ENCODE results near the gene AMD1.
"Not testable (repeated sequence)": the region's sequence is repeated elsewhere in the genome, so short reads cannot be mapped to it uniquely, and the experiment has no call there.

Gene AMD1

DNA sequence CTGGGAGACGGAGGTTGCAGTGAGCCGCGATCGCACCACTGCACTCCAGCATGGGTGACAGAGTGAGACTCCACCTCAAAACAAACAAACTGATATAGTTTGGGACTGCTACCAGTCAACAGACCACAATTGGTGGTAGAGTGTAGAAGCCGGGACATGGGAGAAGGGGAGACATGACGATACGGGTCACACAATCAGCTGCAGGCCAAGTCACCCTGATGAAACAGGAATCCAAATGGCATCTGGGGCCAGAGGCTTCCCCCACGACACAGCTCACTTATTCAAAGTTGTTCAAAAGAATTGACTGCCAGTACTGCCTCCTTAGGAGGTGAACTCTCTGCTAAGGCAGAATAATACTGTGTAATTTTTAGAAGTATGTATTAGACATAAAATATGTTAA lies 27.5 kb downstream of the AMD1 start:
- Histone ChIP-seq H3K9ac (ENCODE audit: low read length) (no peak overlapping the region), H3K9me3 (ENCODE audit: control insufficient read depth, low read length) (no peaks in the 10 kb centered on the region), H3K36me3 (ENCODE audit: control insufficient read depth, insufficient read depth, low read length) (no peaks in the 10 kb centered on the region), H3K27me3 (ENCODE audit: control insufficient read depth, insufficient read depth, low read length) (no peaks in the 10 kb centered on the region), H3K4me3 (ENCODE audit: low read length) (no peak overlapping the region), H3K4me1 (ENCODE audit: control insufficient read depth, insufficient read depth, low read length) (no peaks in the 10 kb centered on the region)

- not testable (repeated sequence) for H3K27me3 ChIP-seq (ENCODE audit: control insufficient read depth, insufficient read depth, low read length); H3K9ac ChIP-seq (ENCODE audit: low read length); H3K36me3 ChIP-seq (ENCODE audit: control insufficient read depth, insufficient read depth, low read length); H3K9me3 ChIP-seq (ENCODE audit: control insufficient read depth, low read length); H3K4me3 ChIP-seq (ENCODE audit: low read length); H3K4me1 ChIP-seq (ENCODE audit: control insufficient read depth, insufficient read depth, low read length)
Observed at GRCh38 chr6:110906273-110906672, 31.7 kb downstream of the AMD1 start.

DNA sequence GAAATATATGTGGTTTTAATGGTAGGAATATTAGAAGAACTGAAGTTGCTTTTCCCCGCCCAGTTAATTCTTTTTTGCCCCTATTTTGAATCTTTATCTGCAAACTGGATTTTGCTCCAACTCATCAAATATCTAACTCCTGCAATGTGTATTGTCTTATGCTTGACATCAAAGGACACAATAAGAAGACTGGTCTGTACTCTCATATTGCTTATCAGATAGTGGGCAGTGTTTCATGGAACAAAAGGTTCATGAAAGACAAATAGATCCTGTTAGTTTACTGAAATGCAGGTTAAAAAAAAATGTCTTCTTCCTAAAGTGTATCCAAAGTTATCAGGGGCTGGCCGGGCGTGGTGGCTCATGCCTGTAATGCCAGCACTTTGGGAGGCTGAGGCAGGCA lies 56.2 kb downstream of the AMD1 start:
- peaks cover 2% of the 10 kb centered on the region for H3K27me3 ChIP-seq (ENCODE audit: control insufficient read depth, insufficient read depth, low read length)
- no peak overlapping the region for H3K4me3 ChIP-seq (ENCODE audit: low read length)
- no peak overlapping the region for H3K9ac ChIP-seq (ENCODE audit: low read length)
- H3K9me3 ChIP-seq (ENCODE audit: control insufficient read depth, low read length), result no peaks in the 10 kb centered on the region
- no peaks in the 10 kb centered on the region for H3K36me3 ChIP-seq (ENCODE audit: control insufficient read depth, insufficient read depth, low read length)
- no peaks in the 10 kb centered on the region for H3K4me1 ChIP-seq (ENCODE audit: control insufficient read depth, insufficient read depth, low read length)

- no peaks in the 10 kb centered on the region for H3K4me1 ChIP-seq (ENCODE audit: control insufficient read depth, insufficient read depth, low read length)
Observed at GRCh38 chr6:110933912-110934311, 59.3 kb downstream of the AMD1 start.

DNA sequence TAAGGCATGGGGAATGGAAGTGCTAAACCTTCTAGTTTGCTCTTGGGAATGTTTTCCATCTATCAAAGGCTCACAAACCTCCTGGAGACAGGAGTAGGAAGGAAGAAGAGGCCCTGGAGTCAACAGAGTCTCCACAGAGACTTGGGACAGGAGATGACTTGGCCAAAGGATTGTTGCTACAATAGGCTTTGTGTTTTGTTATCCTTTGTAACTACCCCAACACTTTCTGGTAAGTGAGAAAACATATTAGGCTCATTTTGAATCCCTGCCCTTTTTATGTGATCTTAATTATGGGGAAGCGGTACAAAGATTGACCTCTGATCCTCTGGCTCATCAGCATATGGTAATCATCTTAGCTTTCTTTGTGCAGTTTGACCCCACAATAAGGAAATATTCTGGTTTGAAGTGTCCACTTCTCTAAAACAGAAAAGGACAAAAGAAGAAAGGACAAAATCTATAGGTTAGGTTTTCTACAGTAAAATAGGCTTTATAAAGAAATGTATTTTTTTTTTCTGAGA lies 59.9 kb downstream of the AMD1 start:
- Histone ChIP-seq H3K9me3 (ENCODE audit: control insufficient read depth, low read length) (no peaks in the 10 kb centered on the region), H3K4me3 (ENCODE audit: low read length) (no peak overlapping the region), H3K36me3 (ENCODE audit: control insufficient read depth, insufficient read depth, low read length) (no peaks in the 10 kb centered on the region), H3K9ac (ENCODE audit: low read length) (no peak overlapping the region), H3K4me1 (ENCODE audit: control insufficient read depth, insufficient read depth, low read length) (no peaks in the 10 kb centered on the region), H3K27me3 (ENCODE audit: control insufficient read depth, insufficient read depth, low read length) (no peaks in the 10 kb centered on the region)

More at GRCh38 chr6:110933912-110934311, 59.3 kb downstream of the AMD1 start:
- Histone ChIP-seq H3K27me3 (ENCODE audit: control insufficient read depth, insufficient read depth, low read length) (no peaks in the 10 kb centered on the region), H3K9ac (ENCODE audit: low read length) (no peak overlapping the region), H3K4me3 (ENCODE audit: low read length) (no peak overlapping the region), H3K9me3 (ENCODE audit: control insufficient read depth, low read length) (no peaks in the 10 kb centered on the region), H3K36me3 (ENCODE audit: control insufficient read depth, insufficient read depth, low read length) (no peaks in the 10 kb centered on the region)

DNA sequence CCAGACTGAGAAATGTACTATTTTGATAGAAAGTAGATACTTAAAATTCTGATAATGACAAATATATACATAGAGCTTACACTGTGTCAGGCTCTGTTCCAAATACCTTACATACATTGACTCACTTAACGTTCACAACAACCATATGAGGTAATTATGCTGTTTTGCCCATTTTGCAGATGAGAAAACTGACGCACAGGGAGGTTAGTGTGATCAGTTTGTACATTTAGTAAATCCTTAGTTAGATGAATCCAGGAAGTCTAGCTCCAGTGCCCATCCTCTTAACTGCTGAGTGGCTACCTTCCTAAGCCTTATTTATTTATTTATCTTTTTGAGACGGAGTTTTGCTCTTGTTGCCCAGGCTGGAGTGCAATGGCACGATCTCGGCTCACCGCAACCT lies 60.6 kb downstream of the AMD1 start:
- H3K4me1 ChIP-seq (ENCODE audit: control insufficient read depth, insufficient read depth, low read length), result no peaks in the 10 kb centered on the region
- H3K9me3 ChIP-seq (ENCODE audit: control insufficient read depth, low read length), result no peaks in the 10 kb centered on the region
- H3K9ac ChIP-seq (ENCODE audit: low read length), result no peak overlapping the region
- no peaks in the 10 kb centered on the region for H3K27me3 ChIP-seq (ENCODE audit: control insufficient read depth, insufficient read depth, low read length)
- H3K4me3 ChIP-seq (ENCODE audit: low read length), result no peak overlapping the region
- no peaks in the 10 kb centered on the region for H3K36me3 ChIP-seq (ENCODE audit: control insufficient read depth, insufficient read depth, low read length)

DNA sequence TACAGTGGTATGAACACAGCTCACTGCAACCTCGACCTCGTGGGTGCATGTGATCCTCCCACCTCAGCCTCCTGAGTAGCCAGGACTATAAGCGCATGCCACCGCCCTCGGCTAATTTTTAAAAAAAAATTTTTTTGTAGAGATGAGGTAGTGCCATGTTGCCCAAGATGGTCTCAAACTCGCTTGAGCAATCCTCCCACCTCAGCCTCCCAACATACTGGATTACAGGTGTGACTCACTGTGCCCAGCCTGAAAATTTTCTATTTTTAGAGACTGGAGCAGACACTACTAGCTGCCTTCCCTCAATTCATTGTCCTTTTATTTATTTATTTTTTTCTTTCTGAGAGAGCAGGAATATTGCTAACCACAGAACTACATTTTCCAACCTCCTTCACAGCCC lies 63.6 kb downstream of the AMD1 start:
- no peaks in the 10 kb centered on the region for H3K27me3 ChIP-seq (ENCODE audit: control insufficient read depth, insufficient read depth, low read length)
- no peak overlapping the region for H3K4me3 ChIP-seq (ENCODE audit: low read length)
- no peaks in the 10 kb centered on the region for H3K36me3 ChIP-seq (ENCODE audit: control insufficient read depth, insufficient read depth, low read length)
- H3K9ac ChIP-seq (ENCODE audit: low read length), result no peak overlapping the region
- no peaks in the 10 kb centered on the region for H3K4me1 ChIP-seq (ENCODE audit: control insufficient read depth, insufficient read depth, low read length)
- H3K9me3 ChIP-seq (ENCODE audit: control insufficient read depth, low read length), result no peaks in the 10 kb centered on the region

DNA sequence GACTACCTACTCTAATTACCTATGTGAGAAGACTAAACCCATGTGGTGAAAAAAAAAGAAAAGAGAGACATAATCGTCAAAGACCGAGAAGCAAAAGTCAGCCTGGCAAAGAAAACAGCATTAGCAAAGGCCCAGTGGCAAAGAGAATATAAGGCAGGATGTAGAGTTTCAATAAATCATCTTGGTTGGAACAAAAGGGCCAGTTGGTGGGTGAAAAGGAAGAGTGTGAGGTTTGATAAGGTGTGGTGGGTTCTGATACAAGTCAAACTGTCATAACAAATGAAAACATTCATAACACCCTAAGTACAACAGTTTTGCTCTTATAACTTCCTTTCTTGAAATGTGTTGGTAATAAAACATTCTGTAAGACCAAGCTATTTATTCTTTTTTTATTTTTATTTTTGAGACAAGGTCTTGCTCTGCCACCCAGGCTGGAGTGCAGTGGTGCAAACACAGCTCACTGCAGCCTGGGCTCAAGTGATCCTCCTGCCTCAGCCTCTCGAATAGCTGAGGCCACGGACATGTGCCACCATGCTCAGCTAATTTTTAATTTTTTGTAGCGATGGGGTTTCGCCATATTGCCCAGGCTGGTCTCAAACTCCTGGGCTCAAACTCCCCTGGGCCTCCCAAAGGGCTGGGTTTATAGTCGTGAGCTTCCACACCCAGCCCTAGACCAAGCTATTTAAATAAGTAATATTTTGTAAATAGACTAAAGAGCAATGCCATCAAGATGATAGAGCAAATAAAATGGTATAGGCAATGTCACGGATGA lies 65.0 kb downstream of the AMD1 start:
- Histone ChIP-seq H3K9ac (ENCODE audit: low read length) (no peak overlapping the region), H3K4me3 (ENCODE audit: low read length) (no peak overlapping the region), H3K27me3 (ENCODE audit: control insufficient read depth, insufficient read depth, low read length) (no peaks in the 10 kb centered on the region), H3K36me3 (ENCODE audit: control insufficient read depth, insufficient read depth, low read length) (no peaks in the 10 kb centered on the region), H3K9me3 (ENCODE audit: control insufficient read depth, low read length) (no peaks in the 10 kb centered on the region), H3K4me1 (ENCODE audit: control insufficient read depth, insufficient read depth, low read length) (no peaks in the 10 kb centered on the region)

DNA sequence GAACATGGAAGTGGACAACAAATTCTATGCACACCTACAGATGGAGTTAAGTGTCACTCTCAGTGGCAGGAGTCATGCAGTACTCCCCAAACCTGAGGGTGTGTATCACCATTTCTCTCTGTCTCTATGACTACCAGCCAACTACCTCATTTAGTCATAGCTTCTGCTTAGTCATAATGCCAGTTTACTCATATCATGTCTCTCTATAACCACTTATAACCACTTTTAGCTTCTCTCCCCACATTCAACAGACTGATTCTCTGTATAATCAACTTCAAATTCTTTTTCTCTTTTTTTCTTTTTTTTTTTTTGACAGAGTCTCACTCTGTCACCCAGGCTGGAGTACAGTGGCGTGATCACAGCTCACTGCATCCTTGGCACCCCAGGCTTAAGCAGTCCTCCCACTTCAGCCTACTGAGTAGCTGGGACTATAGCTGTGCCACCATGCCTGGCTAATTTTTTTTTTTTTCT lies 70.1 kb downstream of the AMD1 start:
- H3K9ac ChIP-seq (ENCODE audit: low read length), result no peak overlapping the region
- H3K4me3 ChIP-seq (ENCODE audit: low read length), result no peak overlapping the region
- no peaks in the 10 kb centered on the region for H3K27me3 ChIP-seq (ENCODE audit: control insufficient read depth, insufficient read depth, low read length)
- no peaks in the 10 kb centered on the region for H3K36me3 ChIP-seq (ENCODE audit: control insufficient read depth, insufficient read depth, low read length)
- H3K4me1 ChIP-seq (ENCODE audit: control insufficient read depth, insufficient read depth, low read length), result peaks cover 4% of the 10 kb centered on the region
- no peaks in the 10 kb centered on the region for H3K9me3 ChIP-seq (ENCODE audit: control insufficient read depth, low read length)

All from mucosa of stomach (tissue), 1 donor.